ENCODE data around the gene FOLR1.

- TF ChIP-seq CTCF (conservative IDR thresholded peaks at IDR 0.05; ENCODE audit: low read length) (no peak), EZH2phosphoT487 (IDR thresholded peaks at IDR 0.05; ENCODE audit: borderline replicate concordance) (no peak)
These were observed 24.7 kb downstream of the FOLR1 start, which contains the start of gene FOLR2 for GRCh38 chr11:72216638-72217037.
